AG09309 (cell line): ENCODE results near the gene NFATC3.
"Not testable (repeated sequence)": the region's sequence is repeated elsewhere in the genome, so short reads cannot be mapped to it uniquely, and the experiment has no call there.

Experiments used
- DNase-seq: peaks from one replicate; pipeline ENCODE4 v3.0.0-alpha.2; 2010; ENCODE audit warnings: low read depth
- H3K4me3 ChIP-seq: 2 replicates; pipeline ENCODE4 v1.5.1; 2011; ENCODE audit warnings: mild to moderate bottlenecking, low read depth, low read length, moderate library complexity; ENCODE audit not compliant: control insufficient read depth
- TF ChIP-seq, protein P1 (sequence below): IDR thresholded peaks from 2 replicates; pipeline ENCODE4 v1.5.1; 2011; ENCODE audit warnings: mild to moderate bottlenecking, low read depth, low read length, inconsistent platforms; ENCODE audit not compliant: insufficient read depth, control insufficient read depth; ENCODE audit errors: missing control alignments

The NFATC3 gene

GRCh38 chr16:68131813-68132706 is 46.9 kb downstream of the NFATC3 start:
- no peak overlapping the region for H3K4me3 ChIP-seq
- DNase-seq, result no peak
- TF ChIP-seq, protein P1, sequence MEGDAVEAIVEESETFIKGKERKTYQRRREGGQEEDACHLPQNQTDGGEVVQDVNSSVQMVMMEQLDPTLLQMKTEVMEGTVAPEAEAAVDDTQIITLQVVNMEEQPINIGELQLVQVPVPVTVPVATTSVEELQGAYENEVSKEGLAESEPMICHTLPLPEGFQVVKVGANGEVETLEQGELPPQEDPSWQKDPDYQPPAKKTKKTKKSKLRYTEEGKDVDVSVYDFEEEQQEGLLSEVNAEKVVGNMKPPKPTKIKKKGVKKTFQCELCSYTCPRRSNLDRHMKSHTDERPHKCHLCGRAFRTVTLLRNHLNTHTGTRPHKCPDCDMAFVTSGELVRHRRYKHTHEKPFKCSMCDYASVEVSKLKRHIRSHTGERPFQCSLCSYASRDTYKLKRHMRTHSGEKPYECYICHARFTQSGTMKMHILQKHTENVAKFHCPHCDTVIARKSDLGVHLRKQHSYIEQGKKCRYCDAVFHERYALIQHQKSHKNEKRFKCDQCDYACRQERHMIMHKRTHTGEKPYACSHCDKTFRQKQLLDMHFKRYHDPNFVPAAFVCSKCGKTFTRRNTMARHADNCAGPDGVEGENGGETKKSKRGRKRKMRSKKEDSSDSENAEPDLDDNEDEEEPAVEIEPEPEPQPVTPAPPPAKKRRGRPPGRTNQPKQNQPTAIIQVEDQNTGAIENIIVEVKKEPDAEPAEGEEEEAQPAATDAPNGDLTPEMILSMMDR, result no peak

DNA sequence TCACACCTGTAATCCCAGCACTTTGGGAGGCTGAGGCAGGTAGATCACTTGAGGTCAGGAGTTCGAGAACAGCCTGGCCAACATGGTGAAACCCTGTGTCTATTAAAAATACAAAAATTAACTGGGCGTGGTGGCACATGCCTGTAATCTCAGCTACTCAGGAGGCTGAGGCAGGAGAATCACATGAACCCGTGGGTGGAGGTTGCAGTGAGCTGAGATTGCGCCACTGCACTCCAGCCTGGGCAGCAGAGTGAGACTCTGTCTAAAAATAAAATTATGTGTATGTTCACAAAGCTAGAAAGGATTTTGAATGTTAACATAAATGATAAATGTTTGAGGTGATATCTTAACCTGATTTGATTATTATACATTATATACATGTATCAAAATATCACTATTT is 47.8 kb downstream of the NFATC3 start:
- DNase-seq, H3K4me3 ChIP-seq: not testable (repeated sequence)

- TF ChIP-seq, protein P1, result no peak
- H3K4me3 ChIP-seq, result no peak overlapping the region
- DNase-seq, result no peak
Measured at GRCh38 chr16:68134644-68135043, 49.5 kb downstream of the NFATC3 start.

GRCh38 chr16:68136515-68136914 is 51.3 kb downstream of the NFATC3 start:
- TF ChIP-seq, protein P1, result no peak
- H3K4me3 ChIP-seq, result no peak overlapping the region
- no peak for DNase-seq

- TF ChIP-seq, protein P1, result no peak
- no peak overlapping the region for H3K4me3 ChIP-seq
- no peak for DNase-seq
Measured at GRCh38 chr16:68144008-68144407, 58.8 kb downstream of the NFATC3 start.

DNA sequence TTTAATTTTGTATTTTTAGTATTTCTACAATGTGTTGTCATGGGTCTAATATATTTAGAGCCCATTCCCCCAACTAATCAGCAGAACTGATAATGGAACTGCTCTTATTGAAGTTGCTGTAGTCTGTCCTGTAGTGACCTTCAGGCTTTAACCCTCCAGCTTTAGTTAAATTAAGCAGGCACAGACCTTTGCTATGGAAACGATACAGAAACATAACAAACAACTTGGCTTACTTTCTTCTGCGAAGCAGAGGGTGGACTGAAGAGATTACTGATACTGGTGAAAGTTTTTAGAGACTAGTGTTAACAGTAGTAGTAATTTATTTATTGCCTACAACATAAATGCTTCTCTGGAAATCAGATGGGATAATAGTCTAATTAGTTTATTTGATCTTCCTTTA is 61.4 kb downstream of the NFATC3 start:
- TF ChIP-seq, protein P1, result no peak
- DNase-seq, result no peak
- H3K4me3 ChIP-seq, result no peak overlapping the region

DNA sequence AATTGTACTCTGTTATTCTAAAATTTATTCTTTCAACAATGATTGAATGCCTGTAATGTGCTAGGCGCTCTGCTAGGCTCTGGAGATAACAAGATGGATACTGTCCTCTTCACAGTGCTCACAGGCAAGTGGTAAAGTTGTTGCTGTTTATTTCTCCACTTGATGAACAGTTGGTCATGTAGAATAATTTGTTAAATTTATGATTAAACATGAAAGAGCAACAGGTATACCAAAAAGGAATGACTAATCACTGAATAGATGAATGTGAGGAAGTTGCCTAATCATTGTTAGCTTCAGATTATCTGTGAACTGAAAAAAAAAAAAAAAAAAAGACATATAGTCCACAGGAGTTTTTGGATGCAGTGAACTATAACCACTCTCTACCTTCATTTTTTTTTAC is 62.3 kb downstream of the NFATC3 start:
- no peak for DNase-seq
- TF ChIP-seq, protein P1, result no peak
- no peak overlapping the region for H3K4me3 ChIP-seq
